Measurements from ENCODE around the gene RAD18.

- TF ChIP-seq CTCF (conservative IDR thresholded peaks at IDR 0.05; ENCODE audit: low read depth, low read length) (no peak), EZH2 (IDR thresholded peaks at IDR 0.05; ENCODE audit: low read length, unreplicated experiment) (no peak)
Observed at GRCh38 chr3:8981296-8981695, 18.0 kb upstream of the RAD18 start.

Measured in PC-3 (cell line).